ENCODE results near the gene PKD1. TPM values are rescaled to one million over a fixed set of nuclear protein-coding genes. Genes with fewer than 3 reads are reported as not detected.

The PKD1 gene
- total and polyA plus RNA-seq, 2 of the 13 experiments (the other 11 are each of a cell fraction or from before 2014, with no cell fraction given), result 22.1 to 23.0 TPM

- TF ChIP-seq ARNTL (CRISPR knock-in tag; IDR thresholded peaks at IDR 0.05) (peak; percentile 69; the same call in 1 of the 2 replicates), ZNF749 (CRISPR knock-in tag; IDR thresholded peaks at IDR 0.05; ENCODE audit: borderline replicate concordance) (no peak), RERE (CRISPR knock-in tag; IDR thresholded peaks at IDR 0.05; ENCODE audit: low read depth) (peak; percentile 66; the same call in 1 of the 2 replicates), ZNF143 (CRISPR knock-in tag; IDR thresholded peaks at IDR 0.05) (peak; percentile 42; the same call in 1 of the 2 replicates), NFIC (IDR thresholded peaks at IDR 0.05; ENCODE audit: low read length) (no peak), HNRNPLL (IDR thresholded peaks at IDR 0.05; ENCODE audit: low read depth, low read length, poor library complexity, severe bottlenecking) (peak; percentile 9), MZF1 (CRISPR knock-in tag; IDR thresholded peaks at IDR 0.05; ENCODE audit: borderline replicate concordance) (peak; percentile 65; the same call in 1 of the 2 replicates), ZNF354B (CRISPR knock-in tag; IDR thresholded peaks at IDR 0.05) (no peak), ZSCAN29 (CRISPR knock-in tag; conservative IDR thresholded peaks at IDR 0.05) (no peak), CBFB (CRISPR knock-in tag; IDR thresholded peaks at IDR 0.05) (0 out of 2 replicates have a peak, but pooled peaks have one; percentile 34), ZNF441 (CRISPR knock-in tag; IDR thresholded peaks at IDR 0.05; ENCODE audit: borderline replicate concordance) (no peak), ZFY (CRISPR knock-in tag; IDR thresholded peaks at IDR 0.05) (peak; percentile 43; the same call in 1 of the 2 replicates), UBTF (CRISPR knock-in tag; IDR thresholded peaks at IDR 0.05) (peak; percentile 81), ZNF678 (CRISPR knock-in tag; IDR thresholded peaks at IDR 0.05) (no peak), ZNF740 (CRISPR knock-in tag; IDR thresholded peaks at IDR 0.05) (peak; percentile 66; the same call in 1 of the 2 replicates), ZNF660 (CRISPR knock-in tag; IDR thresholded peaks at IDR 0.05; ENCODE audit: borderline replicate concordance, low read depth) (no peak), SKIL (CRISPR knock-in tag; IDR thresholded peaks at IDR 0.05; ENCODE audit: borderline replicate concordance) (peak; percentile 98), BRD4 (CRISPR knock-in tag; IDR thresholded peaks at IDR 0.05) (peak; percentile 78; the same call in 1 of the 2 replicates)
These were observed 22.0 kb upstream of the PKD1 start (continued) for GRCh38 chr16:2157480-2158261.
